GM19239 (cell line): ENCODE data around the gene MTHFSD.
"Not testable (repeated sequence)": the region's sequence is repeated elsewhere in the genome, so short reads cannot be mapped to it uniquely, and the experiment has no call there.

Source experiments
- DNase-seq: peaks from one replicate; pipeline ENCODE4 v3.0.0; 2011; ENCODE audit warnings: low spot score; ENCODE audit not compliant: insufficient read length
- FAIRE-seq: peaks from 2 replicates; lab custom pipeline; 2011; peaks lifted over from hg19 to GRCh38; lab: Jason Lieb, UNC

MTHFSD gene

GRCh38 chr16:86554917-86555703 lies at the start of gene MTHFSD:
Gene MTHFSD, minus strand, starts transcription at chr16:86555235. Its CDS starts 51 bp downstream, at chr16:86555184.
- FAIRE-seq (peak; percentile 96), DNase-seq (peak; percentile 97)

GRCh38 chr16:86604436-86605193 lies 49.6 kb upstream of the MTHFSD start:
- peak; percentile 64 for FAIRE-seq
- peak; percentile 57 for DNase-seq

- FAIRE-seq (no peak), DNase-seq (no peak)
Measured at GRCh38 chr16:86602521-86602920, 47.5 kb upstream of the MTHFSD start.

- DNase-seq (no peak), FAIRE-seq (no peak)
Measured at GRCh38 chr16:86601356-86601755, 46.3 kb upstream of the MTHFSD start.

- FAIRE-seq (no peak), DNase-seq (no peak)
Measured at GRCh38 chr16:86598607-86599565, 43.9 kb upstream of the MTHFSD start.

- DNase-seq (no peak), FAIRE-seq (no peak)
Measured at GRCh38 chr16:86597880-86598606, 43.0 kb upstream of the MTHFSD start.

GRCh38 chr16:86597126-86597879 lies 42.3 kb upstream of the MTHFSD start:
- no peak for DNase-seq
- FAIRE-seq = no peak

GRCh38 chr16:86595983-86596605 lies 41.1 kb upstream of the MTHFSD start:
- FAIRE-seq (no peak), DNase-seq (no peak)

GRCh38 chr16:86594721-86595120 lies 39.7 kb upstream of the MTHFSD start:
- DNase-seq (no peak), FAIRE-seq (no peak)

GRCh38 chr16:86593913-86594620 lies 39.0 kb upstream of the MTHFSD start:
- FAIRE-seq (no peak), DNase-seq (no peak)

- FAIRE-seq = no peak
- no peak for DNase-seq
Measured at GRCh38 chr16:86591270-86591669, 36.2 kb upstream of the MTHFSD start.

- FAIRE-seq = no peak
Measured at GRCh38 chr16:86590501-86591144, 35.6 kb upstream of the MTHFSD start.

GRCh38 chr16:86587955-86588354 lies 32.9 kb upstream of the MTHFSD start:
- not testable (repeated sequence) for FAIRE-seq, DNase-seq

More at GRCh38 chr16:86590501-86591144, 35.6 kb upstream of the MTHFSD start:
- no peak for DNase-seq

GRCh38 chr16:86587487-86587886 lies 32.5 kb upstream of the MTHFSD start:
- FAIRE-seq = no peak
- DNase-seq = no peak

- no peak for FAIRE-seq
- DNase-seq = no peak
Measured at GRCh38 chr16:86585821-86586611, 31.0 kb upstream of the MTHFSD start.
